Endothelial cell (in vitro differentiated cells): ENCODE results near the gene TUT1. TPM values are rescaled to one million over a fixed set of nuclear protein-coding genes. Genes with fewer than 3 reads are reported as not detected.
"Not testable (repeated sequence)": the region's sequence is repeated elsewhere in the genome, so short reads cannot be mapped to it uniquely, and the experiment has no call there.

ENCODE experiments used
- DNase-seq: peaks from one replicate; pipeline ENCODE4 v3.0.0; 2021; ENCODE audit warnings: low spot score
- H3K27ac Mint-ChIP-seq: one replicate; pipeline ENCODE4 v1.8.0; 2021; ENCODE audit warnings: mixed read lengths, inconsistent platforms; ENCODE audit not compliant: unreplicated experiment
- H3K27me3 Mint-ChIP-seq: one replicate; pipeline ENCODE4 v1.8.0; 2021; ENCODE audit warnings: mild to moderate bottlenecking, moderate library complexity, mixed read lengths, inconsistent platforms; ENCODE audit not compliant: unreplicated experiment
- H3K36me3 Mint-ChIP-seq: one replicate; pipeline ENCODE4 v1.8.0; 2021; ENCODE audit warnings: mild to moderate bottlenecking, low read depth, mixed read lengths, inconsistent platforms; ENCODE audit not compliant: unreplicated experiment
- H3K4me1 Mint-ChIP-seq: one replicate; pipeline ENCODE4 v1.8.0; 2021; ENCODE audit warnings: mild to moderate bottlenecking, mixed read lengths, inconsistent platforms; ENCODE audit not compliant: unreplicated experiment
- H3K4me3 Mint-ChIP-seq: one replicate; pipeline ENCODE4 v1.8.0; 2021; ENCODE audit warnings: mild to moderate bottlenecking, mixed read lengths, inconsistent platforms; ENCODE audit not compliant: unreplicated experiment
- H3K9me3 Mint-ChIP-seq: one replicate; pipeline ENCODE4 v1.8.0; 2021; ENCODE audit warnings: mixed read lengths, inconsistent platforms; ENCODE audit not compliant: unreplicated experiment
- CTCF ChIP-seq: fragments of 200-600 bp; sonication (generic); IDR thresholded peaks from one replicate; pipeline ENCODE4 v1.5.0; 2021; ENCODE audit warnings: antibody characterized with exemption; ENCODE audit not compliant: unreplicated experiment
- total RNA-seq: library from RNA; stranded (reverse); fragmentation: NEBNext Ultra II Directional; extraction: Animal tissue kit (Norgen Biotek cat#: 25700); gene quantifications from one replicate; pipeline ENCODE4 v1.2.1, GENCODE V29; 2021; ENCODE audit not compliant: unreplicated experiment

TUT1 gene
- total RNA-seq, 1 donor from 2014 or later: 21.2 TPM

GRCh38 chr11:62552485-62553079 lies 38.7 kb downstream of the TUT1 start:
- H3K9me3 Mint-ChIP-seq: no peaks in the 10 kb centered on the region
- peak overlapping the region; percentile 97 for H3K27ac Mint-ChIP-seq
- H3K4me1 Mint-ChIP-seq: peaks cover 52% of the 10 kb centered on the region
- peaks cover 8% of the 10 kb centered on the region for H3K36me3 Mint-ChIP-seq
- DNase-seq: no peak
- peak overlapping the region; percentile 68 for H3K4me3 Mint-ChIP-seq
- no peak for TF ChIP-seq CTCF
- peaks cover 29% of the 10 kb centered on the region for H3K27me3 Mint-ChIP-seq

DNA sequence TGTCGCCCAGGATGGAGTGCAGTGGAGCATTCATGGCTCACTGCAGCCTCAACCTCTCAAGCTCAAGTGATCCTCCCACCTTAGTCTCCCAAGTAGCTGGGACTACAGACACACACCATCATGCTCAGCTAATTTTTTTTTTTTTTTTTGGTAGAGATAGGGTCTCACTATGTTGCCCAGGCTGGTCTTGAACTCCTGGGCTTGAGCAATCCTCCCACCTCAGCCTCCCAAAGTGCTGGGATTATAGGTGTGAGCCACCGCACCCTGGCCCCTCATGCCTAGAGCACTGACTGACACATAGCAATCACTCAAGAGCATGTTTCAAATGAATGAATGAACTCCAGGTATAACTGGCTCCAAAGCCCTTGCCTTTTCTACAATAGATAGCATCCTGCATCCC lies 40.8 kb downstream of the TUT1 start:
- not testable (repeated sequence) for H3K36me3 Mint-ChIP-seq, DNase-seq, H3K9me3 Mint-ChIP-seq, H3K4me3 Mint-ChIP-seq, H3K27ac Mint-ChIP-seq
- H3K4me1 Mint-ChIP-seq: peaks cover 34% of the 10 kb centered on the region
- peaks cover 22% of the 10 kb centered on the region for H3K27me3 Mint-ChIP-seq

DNA sequence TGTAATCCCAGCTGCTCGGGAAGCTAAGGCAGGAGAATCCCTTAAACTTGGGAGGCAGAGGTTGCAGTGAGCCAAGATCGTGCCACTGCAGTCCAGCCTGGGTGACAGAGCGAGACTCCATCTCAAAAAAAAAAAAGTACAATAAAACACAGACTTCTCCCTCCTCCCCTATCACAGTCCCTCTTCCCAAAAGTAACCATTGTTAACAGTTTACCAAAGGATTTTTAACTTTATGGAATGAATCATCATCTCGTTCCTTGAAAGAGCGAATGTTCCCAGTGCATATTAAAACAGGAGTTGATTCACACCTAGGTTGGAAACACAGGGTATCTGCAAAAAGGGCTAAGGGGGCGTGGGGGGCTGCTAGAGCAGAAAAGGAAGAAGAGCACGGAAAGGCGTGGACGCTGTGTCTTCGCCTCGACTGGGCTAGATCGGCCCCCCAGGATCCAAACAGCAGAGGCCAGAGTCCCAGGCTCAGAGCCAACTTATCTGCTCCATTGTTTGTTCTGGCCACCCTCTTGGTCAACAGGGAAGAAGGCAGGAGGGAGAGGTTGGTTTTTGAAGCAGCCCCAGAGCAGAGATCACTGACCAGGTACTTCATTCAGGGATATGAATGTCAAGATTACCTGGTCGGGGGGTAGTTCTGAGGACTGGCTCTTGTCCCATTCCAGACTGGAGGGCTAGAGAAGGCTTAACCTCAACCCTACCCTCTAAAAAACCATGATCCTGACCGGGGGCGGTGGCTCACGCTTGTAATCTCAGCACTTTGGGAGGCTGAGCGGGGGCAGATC lies 42.6 kb downstream of the TUT1 start:
- peaks cover 30% of the 10 kb centered on the region for H3K27me3 Mint-ChIP-seq
- no peak overlapping the region for H3K27ac Mint-ChIP-seq
- TF ChIP-seq CTCF: no peak
- peak overlapping the region; percentile 19 for H3K4me3 Mint-ChIP-seq
- H3K9me3 Mint-ChIP-seq: no peaks in the 10 kb centered on the region
- H3K36me3 Mint-ChIP-seq: peaks cover 8% of the 10 kb centered on the region
- no peak for DNase-seq
- peaks cover 30% of the 10 kb centered on the region for H3K4me1 Mint-ChIP-seq

- TF ChIP-seq CTCF: no peak
- Mint-ChIP-seq H3K36me3 (peaks cover 5% of the 10 kb centered on the region), H3K4me1 (peaks cover 22% of the 10 kb centered on the region), H3K27me3 (peaks cover 34% of the 10 kb centered on the region), H3K27ac (peak overlapping the region; percentile 36), H3K9me3 (no peaks in the 10 kb centered on the region), H3K4me3 (peak overlapping the region; percentile 85)
- no peak for DNase-seq
Observed at GRCh38 chr11:62547691-62548281, 43.5 kb downstream of the TUT1 start.

- H3K4me3 Mint-ChIP-seq: peak overlapping the region; percentile 85
- H3K4me1 Mint-ChIP-seq: peaks cover 17% of the 10 kb centered on the region
- peaks cover 3% of the 10 kb centered on the region for H3K36me3 Mint-ChIP-seq
- H3K27me3 Mint-ChIP-seq: peaks cover 35% of the 10 kb centered on the region
- no peak for DNase-seq
- TF ChIP-seq CTCF: no peak
- H3K9me3 Mint-ChIP-seq: no peaks in the 10 kb centered on the region
- peak overlapping the region; percentile 36 for H3K27ac Mint-ChIP-seq
Observed at GRCh38 chr11:62546929-62547625, 44.2 kb downstream of the TUT1 start.
